ENCODE data around the gene CPTP. TPM values are rescaled to one million over a fixed set of nuclear protein-coding genes. Genes with fewer than 3 reads are reported as not detected.

CPTP gene
- total and polyA plus RNA-seq, 2 donors (not counting 1 experiment from before 2014, with no cell fraction given) = 17.1 to 18.8 TPM

DNA sequence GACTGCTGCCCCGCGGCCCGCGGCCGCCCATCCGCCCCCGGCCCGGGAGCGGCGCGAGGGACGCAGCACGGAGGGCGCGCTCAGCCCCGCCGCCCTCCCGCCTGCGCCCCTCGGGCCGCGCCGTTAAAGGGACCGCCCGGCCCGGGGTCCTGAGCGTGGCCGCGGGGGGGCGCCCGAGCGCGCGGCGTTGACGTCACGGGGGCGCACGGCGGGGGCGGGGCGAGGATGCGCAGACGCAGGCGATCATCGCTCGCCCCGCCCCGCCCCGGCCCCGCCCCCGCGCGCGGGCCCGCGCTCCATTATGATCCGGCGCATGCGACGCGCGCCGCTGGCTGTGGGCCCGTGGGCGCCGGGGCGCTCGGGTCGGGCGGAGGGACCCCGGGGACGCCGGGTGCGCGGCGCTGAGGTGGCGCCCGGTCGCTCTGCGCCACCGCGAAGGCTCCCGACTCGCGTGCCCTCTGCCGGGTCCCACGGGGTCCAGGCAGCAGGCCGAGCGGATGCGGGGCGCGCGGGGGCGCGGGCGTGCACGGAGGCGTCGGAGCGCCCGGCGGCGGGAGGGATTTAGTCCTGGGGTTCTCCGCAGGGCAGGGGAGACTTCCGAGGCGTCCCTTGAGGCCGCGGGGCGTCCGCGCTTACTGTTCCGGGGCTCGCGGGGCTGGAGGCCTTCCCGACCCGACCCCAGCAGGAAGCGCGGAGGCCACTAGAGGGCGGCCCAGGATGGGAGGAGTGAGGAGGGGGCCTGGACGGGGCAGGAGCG lies 24.8 kb downstream of the CPTP start, which contains the start of gene DVL1:
DVL1 (minus strand) TSS at position 163 of the 757 bp plus-strand sequence. CDS start 353 bp downstream, outside the sequence.
- peak; percentile 88 for DNase-seq
- Histone ChIP-seq H4K20me1 (ENCODE audit: control insufficient read depth, insufficient read depth, low read length, poor library complexity, severe bottlenecking) (peaks cover 36% of the 10 kb centered on the region), H3K79me2 (ENCODE audit: control insufficient read depth, insufficient read depth, low read length) (peaks cover 34% of the 10 kb centered on the region), H3K36me3 (replicated peaks in 1 of 2; ENCODE audit: control extremely low read depth in 1 of 2, control insufficient read depth in 1 of 2, extremely low read depth in 1 of 2, insufficient read depth in 2 of 2, low read length in 1 of 2) (no peaks in the 10 kb centered on the region), H3K27ac (ENCODE audit: low read length in 2 of 2) (peak within 1 kb of the TSS in 1 of 2 donors; percentile 73), H3K4me2 (replicated peaks; ENCODE audit: low read depth, low read length, poor library complexity, severe bottlenecking) (peak within 1 kb of the TSS; percentile 96), H3K4me3 (ENCODE audit: control extremely low read depth in 1 of 5, extremely low read depth in 1 of 5, insufficient read depth in 1 of 5, low read depth in 2 of 5, low read length in 4 of 5) (peak within 1 kb of the TSS; percentile 34 to 81 (median 64)), H3K9me3 (ENCODE audit: control extremely low read depth in 1 of 3, control insufficient read depth in 2 of 3, insufficient read depth in 1 of 3, low read length in 2 of 3) (peaks cover 0 to 7% (median 0%) of the 10 kb centered on the region in 3 donors), H3K9ac (ENCODE audit: low read length) (peak within 1 kb of the TSS; percentile 75), H3K4me1 (ENCODE audit: control insufficient read depth in 2 of 2, insufficient read depth in 2 of 2, low read length in 2 of 2) (peaks cover 30 to 44% of the 10 kb centered on the region in 2 donors), H3K27me3 (replicated peaks in 1 of 4; ENCODE audit: control extremely low read depth in 1 of 4, control insufficient read depth in 3 of 4, insufficient read depth in 4 of 4, low read length in 3 of 4) (peaks cover 0 to 31% (median 10%) of the 10 kb centered on the region in 4 experiments), H2AFZ (ENCODE audit: insufficient read depth, low read depth, low read length, poor library complexity, severe bottlenecking) (peak within 1 kb of the TSS; percentile 88)
- peaks cover 31% of the 10 kb centered on the region for H3K4me1 Mint-ChIP-seq
- H3K27ac Mint-ChIP-seq = peak within 1 kb of the TSS; percentile 56
- POLR2A ChIA-PET = no interaction called here
- ATAC-seq (ENCODE audit: low read depth) = peak; percentile 81
- H3K4me3 Mint-ChIP-seq = peak within 1 kb of the TSS; percentile 83
- H3K9me3 Mint-ChIP-seq (ENCODE audit: insufficient read depth) = no peaks in the 10 kb centered on the region
- intact Hi-C loops (cut with micrococcal nuclease) = loop anchor here (1.0 kb wide), 2 partner anchors 25 to 26 kb away; partner anchors contain the start of genes AURKAIP1, CPTP and INTS11
- no peak for TF ChIP-seq EZH2 (IDR thresholded peaks at IDR 0.05; ENCODE audit: borderline replicate concordance, insufficient read depth, low read depth, low read length, poor library complexity, severe bottlenecking)
- TF ChIP-seq, protein P1, sequence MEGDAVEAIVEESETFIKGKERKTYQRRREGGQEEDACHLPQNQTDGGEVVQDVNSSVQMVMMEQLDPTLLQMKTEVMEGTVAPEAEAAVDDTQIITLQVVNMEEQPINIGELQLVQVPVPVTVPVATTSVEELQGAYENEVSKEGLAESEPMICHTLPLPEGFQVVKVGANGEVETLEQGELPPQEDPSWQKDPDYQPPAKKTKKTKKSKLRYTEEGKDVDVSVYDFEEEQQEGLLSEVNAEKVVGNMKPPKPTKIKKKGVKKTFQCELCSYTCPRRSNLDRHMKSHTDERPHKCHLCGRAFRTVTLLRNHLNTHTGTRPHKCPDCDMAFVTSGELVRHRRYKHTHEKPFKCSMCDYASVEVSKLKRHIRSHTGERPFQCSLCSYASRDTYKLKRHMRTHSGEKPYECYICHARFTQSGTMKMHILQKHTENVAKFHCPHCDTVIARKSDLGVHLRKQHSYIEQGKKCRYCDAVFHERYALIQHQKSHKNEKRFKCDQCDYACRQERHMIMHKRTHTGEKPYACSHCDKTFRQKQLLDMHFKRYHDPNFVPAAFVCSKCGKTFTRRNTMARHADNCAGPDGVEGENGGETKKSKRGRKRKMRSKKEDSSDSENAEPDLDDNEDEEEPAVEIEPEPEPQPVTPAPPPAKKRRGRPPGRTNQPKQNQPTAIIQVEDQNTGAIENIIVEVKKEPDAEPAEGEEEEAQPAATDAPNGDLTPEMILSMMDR (IDR thresholded peaks at IDR 0.05) = peak; percentile 46
- WGBS (ENCODE audit: insufficient coverage) = under 1% methylated on average over 113 of the region's 122 CpGs
- CTCF ChIA-PET = no interaction called here
- peaks cover 12% of the 10 kb centered on the region for H3K27me3 Mint-ChIP-seq
